NCI-H69 (cell line): ENCODE measurements around the gene PINK1.
"Not testable (repeated sequence)": the region's sequence is repeated elsewhere in the genome, so short reads cannot be mapped to it uniquely, and the experiment has no call there.

Source experiments
- DNase-seq: peaks from one replicate; lab custom pipeline; 2025; lab: John Stamatoyannopoulos, UW

The PINK1 gene

DNA sequence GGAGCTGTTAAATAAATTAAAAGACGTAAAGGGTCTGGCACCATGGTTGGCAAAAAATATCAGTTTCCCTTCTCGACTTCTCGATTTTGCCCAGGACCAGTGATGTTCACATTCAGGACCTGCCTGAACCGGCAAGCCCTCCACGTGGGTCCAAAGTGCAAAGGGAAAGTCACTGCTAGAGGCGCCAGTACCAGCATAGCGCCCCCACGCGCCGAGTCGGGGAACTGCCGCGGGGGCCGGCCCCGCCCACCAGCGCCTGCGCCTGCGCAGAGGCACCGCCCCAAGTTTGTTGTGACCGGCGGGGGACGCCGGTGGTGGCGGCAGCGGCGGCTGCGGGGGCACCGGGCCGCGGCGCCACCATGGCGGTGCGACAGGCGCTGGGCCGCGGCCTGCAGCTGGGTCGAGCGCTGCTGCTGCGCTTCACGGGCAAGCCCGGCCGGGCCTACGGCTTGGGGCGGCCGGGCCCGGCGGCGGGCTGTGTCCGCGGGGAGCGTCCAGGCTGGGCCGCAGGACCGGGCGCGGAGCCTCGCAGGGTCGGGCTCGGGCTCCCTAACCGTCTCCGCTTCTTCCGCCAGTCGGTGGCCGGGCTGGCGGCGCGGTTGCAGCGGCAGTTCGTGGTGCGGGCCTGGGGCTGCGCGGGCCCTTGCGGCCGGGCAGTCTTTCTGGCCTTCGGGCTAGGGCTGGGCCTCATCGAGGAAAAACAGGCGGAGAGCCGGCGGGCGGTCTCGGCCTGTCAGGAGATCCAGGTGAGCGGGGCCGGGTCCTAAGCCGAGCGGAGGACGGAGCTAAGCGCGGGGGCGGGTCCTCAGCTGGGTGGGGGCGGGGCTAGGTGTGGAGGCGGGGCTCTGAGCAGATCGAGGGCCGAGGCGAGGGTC lies at the start of gene PINK1:
Gene PINK1 (plus strand): TSS at position 269 of the 875 bp plus-strand sequence. CDS start 91 bp downstream, at position 360.
- DNase-seq, result peak; percentile 82

DNA sequence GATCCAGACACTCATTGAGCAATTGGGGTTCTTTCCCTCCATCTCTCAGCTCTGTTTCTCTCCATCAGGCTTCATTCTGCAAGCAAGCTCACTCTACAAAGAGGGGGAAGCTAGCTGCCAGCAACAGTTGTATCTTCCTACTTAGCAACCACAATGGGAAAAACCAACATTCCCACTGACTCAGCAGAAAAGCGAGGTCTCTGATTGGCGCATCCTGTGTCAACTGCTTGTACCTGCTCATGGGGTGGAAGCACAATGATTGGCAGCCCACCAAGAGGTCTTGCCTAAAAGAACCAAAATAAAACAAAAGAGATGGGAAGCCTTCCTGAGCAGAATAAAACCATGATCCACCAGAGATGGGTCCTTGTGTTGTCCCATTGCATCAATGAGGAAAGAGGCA lies 48.4 kb upstream of the PINK1 start:
- DNase-seq, result no peak

DNA sequence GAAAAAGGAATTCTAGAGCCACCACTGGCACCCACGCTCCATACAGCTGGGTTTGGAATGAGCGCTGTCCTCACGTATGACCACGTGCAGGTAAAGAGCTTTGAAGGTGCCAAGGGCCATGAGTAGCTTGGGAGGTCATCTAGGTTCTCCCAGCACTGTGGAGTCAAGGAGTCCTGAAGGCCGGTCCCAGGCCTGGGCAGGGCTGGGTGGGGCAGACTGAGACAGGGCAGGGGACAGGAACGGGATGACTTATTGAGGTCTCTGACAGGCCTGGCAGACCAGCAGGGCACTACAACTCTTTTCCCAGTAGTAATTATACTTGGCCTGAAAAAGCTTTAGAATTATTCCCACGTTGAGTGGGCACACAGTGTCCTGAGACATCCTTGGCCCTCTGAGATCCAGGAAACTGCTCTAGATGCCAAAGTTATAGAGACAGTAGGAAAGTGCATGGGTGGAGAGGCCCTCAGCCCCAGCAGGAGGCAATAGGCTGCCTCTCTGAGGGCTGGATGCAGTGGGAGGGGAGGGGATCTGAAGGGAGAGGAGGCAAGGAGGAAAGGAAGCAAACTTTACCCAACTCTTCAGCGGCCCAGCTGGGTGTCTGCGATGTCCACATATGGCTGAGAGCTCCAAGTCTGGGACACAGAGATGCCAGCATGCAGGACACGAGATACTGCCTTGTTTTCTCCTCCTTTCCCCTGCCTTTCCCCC lies 46.2 kb upstream of the PINK1 start:
- DNase-seq, result no peak

DNA sequence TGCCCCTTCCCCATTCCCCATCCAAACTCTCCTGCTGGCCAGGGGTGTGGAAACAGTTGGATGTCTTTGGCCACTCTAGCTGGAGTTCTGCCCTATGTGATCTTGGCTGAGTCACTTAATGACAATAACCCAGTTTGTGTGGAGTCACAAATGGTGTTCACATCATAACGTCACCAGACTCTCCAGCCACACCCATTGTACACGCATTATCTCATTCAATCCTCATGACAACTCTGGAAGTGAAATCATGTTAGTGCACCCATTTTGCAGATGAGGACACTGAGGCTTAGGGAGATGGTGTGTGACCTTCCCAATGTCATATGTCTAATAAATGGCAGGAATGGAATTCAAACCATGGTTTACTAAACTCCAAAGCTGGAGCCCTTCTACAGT lies 45.6 kb upstream of the PINK1 start:
- no peak for DNase-seq

DNA sequence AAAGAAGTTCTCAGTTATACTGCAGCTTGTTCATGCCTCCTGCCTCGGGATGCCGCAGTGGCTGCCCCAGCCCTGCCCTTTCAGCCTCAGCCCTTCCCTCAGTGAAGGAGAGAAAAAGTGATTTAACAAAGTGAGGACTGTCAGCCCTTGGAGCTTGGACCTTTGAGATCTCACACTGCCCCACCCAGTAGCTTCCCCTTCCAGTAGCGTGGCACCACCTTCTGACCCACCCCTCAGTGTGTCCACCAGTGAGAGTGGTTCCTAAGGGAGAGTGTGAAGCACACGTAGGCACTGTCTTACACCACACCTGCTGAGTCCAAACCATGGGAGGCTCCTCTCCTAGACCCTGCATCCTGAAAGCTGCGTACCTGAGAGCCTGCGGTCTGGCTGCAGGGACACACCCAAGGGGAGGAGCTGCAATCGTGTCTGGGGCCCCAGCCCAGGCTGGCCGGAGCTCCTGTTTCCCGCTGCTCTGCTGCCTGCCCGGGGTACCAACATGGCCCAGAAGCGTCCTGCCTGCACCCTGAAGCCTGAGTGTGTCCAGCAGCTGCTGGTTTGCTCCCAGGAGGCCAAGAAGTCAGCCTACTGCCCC lies 44.5 kb upstream of the PINK1 start, which contains the start of gene CDA:
Gene CDA (plus strand): TSS at position 464 of the 592 bp plus-strand sequence. CDS start 33 bp downstream, at position 497.
- peak; percentile 7 for DNase-seq

DNA sequence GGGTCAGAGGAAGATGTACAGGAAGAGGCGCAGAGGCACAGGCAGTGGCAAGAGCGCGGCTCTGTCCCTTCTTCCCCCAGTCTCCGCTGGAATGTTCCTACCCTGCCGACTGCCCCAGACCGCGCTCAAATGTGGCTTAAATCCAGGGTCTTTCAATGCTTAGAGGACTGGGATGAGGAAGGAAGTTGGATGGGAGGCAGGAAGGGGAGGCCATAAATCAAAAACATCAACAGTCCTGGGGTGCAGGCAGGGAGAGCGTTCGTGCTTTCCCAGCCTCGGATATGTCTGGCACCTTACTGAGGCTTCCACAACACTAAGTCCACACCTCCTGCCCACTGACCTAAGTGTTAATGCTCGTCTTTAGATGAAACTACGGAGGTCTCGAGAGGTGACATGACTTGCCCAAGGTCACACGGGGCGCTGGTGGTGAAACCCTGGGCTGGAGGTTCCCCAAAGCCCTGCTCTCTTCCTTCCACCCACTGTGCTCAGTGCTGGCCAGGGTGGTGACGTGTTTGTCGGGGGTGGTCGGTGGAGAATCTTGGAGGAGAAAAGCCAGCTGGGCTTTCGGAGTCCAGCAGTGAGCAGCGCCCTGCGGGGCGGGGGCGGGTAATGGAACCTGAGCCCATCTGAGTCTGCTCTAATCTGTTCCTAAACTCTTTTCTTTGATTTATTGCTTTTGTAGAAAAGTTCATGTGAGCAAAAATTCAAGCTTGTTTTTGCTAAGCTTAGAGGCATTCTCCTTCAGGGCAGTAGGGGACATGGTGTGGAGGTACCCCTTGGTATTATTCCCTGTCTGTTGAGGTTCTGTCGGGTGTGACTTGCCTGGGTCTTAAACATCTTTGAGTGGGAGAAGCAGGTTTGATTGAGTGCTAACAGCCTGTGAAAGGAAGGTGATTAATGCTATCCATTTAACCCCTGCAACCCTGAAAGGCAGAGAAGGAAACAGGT lies 43.7 kb upstream of the PINK1 start:
- no peak for DNase-seq

DNA sequence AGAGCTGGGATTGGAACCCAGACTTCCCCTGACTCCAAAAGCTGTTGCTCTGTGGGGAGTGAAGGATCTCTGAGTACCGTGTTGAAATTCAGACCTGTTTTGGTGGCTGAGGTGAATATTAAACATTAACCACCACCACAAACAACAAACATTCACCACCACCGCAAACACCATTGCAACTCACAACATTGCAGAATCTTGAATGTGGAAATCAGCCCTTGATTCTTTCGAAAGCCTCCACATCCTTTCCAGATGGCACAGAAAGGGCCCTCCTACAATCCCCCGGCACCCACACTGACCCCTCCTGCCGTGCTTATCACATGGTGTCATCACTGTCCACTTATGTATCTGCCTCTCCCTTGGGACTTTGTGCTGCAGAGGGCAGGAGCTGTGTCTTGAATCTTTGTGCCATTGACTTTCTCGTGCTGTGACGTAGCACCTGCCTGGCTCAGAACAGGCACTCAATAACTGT lies 42.9 kb upstream of the PINK1 start:
- no peak for DNase-seq

DNA sequence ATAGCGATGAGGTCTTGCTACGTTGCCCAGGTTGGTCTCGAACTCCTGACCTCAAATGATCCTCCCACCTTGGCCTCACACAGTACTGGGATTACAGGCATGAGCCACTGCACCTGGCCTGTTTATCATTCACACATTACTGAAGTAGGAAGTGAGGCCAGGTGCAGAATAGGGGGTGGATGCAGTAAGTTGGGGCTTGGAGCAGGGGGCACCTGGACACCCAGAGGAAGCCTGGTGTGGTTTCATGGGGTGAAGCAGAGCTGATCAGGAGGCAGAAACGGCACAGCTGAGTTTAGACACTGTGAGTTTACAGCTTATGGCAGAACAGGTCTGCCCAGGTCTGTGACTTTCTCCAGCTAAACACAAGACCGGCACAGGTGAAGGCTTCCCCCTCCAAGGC lies 39.5 kb upstream of the PINK1 start:
- no peak for DNase-seq

DNA sequence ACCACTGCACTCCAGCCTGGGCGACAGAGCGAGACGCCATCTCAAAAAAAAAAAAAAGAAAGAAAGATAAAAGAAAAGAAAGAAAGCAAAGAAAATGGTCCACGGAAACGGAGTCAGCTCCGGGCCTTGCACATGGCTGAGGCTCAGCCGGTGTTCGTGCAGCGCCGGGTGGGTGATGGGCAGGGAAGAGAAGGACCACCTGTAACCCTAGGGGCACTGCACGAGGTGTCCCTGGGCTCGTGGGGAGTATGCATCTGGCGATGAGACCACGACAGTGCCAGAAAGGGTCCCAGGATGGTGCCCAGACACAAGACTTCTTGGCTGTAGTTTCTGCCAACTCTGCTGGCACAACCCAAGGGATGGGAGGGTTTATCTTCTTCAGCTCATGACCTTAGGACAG lies 38.5 kb upstream of the PINK1 start:
- DNase-seq, result no peak

DNA sequence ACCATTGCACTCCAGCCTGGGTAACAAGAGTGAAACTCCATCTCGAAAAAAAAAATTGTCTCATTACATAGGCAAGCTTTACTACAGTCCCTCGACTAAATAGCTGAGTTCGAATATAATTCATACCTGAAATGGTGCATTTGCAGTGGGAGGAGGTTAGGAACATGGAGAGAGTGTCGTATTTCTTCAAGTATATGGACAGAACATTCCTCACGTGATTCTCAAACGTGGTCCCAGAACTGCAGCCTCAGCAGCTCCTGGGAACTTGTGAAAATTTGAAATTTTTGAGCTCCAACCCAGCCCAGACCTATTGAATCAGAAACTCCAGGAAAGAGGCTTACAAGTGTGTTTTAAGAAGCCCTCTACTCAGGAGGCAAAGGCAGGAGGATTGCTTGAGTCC lies 37.2 kb upstream of the PINK1 start:
- DNase-seq, result no peak

DNA sequence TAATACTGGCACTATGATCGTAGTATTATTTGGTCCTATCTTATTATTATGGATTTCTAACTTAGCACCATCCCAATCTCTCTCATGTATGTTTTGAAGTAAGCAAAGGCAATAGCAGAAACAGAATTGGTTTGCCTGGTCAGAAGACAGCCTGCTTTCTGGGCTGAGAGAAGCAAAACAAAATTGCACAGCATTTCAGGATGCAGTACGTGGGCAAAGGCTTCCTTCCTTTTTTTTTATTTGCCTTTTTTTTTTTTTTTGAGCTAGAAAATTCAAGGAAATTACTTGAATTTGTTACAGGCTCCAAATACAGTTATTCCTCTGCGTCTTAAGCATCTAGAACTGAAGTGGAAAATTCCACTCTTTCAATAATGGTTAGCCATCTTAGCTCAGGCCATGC lies 35.6 kb upstream of the PINK1 start:
- no peak for DNase-seq

DNA sequence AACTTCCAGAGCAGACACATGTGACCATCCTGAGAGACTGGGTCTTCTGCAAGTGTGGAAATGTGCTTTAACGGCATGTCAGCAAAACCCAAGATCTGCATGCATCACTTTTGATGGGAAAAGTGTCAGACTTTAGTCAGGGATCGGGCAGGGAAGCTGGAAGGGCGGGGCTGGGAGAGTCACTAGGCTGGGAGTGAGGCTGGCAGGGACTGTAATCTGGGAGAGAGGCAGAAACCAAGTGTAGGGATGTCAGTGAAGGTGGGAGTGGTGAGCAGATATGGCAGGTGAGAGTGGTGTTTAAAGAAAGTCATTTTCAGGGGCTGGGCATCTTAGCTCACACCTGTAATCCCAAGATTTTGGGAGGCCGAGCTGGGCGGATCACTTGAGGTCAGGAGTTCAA lies 33.1 kb upstream of the PINK1 start:
- no peak for DNase-seq

DNA sequence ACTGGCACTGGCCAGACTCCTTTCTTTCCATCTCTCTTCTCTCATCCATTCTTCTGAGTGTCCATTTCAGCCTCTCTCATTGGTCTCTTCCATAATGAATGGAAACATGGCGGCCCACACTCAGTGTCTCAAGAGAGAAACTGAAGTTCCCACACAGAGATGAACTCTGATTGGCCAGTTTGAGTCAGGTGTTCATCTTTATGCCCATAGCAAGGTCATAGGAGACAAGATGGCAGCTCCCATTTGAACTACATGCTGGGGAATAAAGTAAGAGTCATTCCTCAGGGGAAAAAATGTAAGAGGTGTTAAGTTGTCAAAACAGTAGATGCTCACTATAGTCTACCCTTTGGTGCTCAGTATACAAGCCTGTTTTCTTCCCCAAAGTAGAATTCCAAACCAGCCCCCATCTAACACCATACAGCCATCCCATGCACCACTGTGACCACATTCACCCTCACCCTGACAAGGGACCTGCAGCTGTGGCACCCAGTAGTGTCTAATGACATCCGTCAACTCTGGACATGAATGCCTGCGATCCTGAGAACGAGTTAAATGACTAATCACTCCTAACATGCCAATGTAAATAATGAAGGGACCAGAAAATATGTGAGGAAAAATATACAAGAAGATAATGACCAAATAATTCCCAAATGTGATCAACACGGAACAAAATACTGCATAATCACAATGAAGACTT lies 32.0 kb upstream of the PINK1 start:
- no peak for DNase-seq

DNA sequence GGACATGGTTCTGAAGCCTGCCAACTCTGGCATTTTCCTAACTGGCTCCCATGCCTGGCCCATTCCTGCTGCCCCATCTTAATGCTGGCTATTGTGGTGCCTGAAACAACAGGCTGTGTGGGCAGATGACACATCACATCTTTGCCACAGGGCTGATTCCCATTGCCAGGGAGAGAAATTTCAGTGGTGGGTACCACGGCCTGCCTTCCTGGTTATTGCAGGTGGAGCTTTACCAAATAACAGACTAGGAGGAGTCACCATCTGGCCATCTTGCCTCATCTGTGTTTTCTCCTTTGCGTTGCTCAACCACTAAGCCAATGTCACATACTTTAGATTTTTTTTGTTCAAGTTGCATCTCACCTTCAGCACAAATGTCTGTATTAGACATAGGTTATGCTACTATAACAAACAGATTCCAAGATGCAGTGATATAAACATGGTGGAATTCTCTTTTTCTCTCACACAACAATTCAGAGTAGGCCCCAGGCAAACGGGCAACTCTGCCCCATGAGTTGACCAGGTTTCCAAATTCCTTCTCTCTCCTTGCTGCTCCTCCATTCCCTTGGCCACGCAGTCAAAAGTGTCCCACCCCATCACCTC lies 30.3 kb upstream of the PINK1 start:
- DNase-seq, result no peak

DNA sequence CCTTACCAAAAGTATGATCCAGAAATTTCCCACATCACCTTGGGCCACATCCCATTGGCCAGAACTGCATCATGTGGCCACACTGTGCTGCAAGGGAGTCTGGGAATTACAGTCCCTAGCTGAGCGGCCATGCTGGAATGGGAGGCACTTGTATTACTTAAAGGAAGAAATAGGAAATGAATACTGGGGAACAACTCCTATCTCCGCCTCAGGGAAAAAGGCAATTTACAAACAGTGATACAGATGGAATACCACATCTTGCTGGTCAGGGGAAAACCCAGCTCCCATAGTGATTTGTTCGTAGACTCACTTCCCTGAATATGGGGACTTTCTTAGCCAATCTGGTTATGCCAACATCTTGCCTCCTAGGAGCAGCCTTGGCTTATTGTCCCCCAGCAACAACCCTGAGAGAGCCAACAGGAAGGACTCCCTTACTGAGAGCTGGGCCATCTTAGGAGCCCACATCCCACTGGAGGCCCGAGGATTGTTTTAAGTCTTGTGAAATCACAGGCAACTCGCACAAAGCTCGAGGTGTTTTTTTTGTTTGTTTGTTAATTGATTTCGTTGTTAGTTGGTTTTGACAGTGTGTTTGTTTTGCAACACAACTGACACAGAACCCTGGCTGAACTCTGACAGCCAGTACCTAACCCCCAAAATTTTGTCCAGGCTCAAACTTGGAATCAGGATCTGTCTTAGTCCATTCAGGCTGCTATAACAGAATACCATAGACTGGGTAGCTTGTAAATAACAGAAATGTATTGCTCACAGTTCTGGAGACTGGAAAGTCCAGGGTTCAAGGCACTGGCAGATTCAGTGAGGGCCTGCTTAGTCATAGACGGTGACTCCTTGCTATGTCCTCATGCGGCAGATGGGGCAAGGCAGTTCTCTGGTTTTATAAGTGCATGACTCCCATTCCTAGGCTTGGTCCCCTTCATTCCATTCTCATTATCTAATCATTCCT lies 29.5 kb upstream of the PINK1 start:
- DNase-seq, result no peak

DNA sequence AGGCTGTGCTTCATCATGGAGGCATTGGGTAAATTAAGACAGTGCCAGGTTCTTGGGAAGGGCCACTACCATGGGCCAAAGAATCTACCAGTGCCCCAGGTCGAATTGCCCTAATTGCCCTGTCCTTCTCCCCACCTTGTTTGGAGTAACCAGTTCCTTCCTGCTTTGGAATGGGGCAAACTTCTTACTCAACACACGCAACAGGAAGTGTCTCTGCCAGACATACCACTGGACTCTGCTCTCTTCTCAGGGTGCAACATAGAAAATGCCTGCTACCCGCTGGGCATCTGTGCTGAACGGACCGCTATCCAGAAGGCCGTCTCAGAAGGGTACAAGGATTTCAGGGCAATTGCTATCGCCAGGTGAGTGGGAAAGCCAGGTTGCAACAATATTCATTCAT lies 28.6 kb upstream of the PINK1 start:
- no peak for DNase-seq

DNA sequence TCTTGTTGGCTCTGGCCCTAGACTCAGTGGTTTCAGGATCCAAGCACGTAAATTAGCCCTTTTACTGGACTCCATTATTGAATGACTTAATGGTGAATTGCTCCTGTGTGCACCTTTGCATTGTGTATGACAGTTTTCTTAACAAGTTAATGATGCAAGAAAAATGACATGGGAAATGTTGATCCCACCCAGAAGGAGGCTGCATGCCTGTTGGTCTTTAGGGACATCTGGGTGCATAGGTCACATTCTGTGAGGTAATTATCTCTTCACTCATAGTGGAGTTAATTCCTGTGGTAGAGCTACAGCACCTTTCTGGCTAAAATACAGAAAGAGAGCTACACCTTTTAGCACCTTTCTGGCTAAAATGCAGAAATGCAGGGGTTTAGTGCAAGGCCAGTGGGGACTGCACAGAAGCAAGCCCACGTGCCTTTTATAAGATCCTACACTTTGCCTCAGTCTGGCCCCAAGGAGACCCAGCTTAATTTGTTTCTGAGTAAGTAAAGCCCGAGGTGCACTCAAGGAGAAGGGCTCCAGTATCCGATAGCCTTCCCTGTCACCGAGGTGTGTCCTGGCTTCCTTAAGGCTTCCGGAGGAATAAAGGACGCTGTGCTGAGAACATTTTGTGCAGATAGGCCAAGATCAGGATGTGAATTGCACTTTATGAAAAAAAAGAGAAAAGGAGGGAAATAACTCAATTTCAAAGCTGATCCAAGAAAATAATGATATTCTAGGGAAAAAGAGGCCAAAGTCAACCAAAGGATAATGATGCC lies 26.3 kb upstream of the PINK1 start:
- DNase-seq, result not testable (repeated sequence)

DNA sequence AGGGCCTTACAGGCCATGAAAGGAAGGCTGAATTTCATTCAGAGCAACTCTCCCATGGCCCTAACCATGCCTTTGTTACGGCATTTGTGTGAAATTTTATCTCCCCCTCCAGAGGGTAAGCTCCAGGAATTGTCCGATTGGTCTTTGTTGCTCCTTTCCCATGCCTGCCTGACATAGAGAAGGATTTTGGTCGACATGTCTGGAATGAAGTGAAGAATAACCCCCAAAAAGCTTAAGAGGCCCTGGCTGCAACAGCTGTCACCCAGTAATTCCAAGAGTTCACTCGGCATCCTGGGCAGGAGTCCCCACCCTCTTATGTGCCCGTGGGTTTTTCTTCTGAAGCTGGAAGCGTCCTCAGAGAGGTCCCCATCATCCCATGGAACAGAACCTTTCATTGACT lies 23.7 kb upstream of the PINK1 start:
- DNase-seq, result no peak

DNA sequence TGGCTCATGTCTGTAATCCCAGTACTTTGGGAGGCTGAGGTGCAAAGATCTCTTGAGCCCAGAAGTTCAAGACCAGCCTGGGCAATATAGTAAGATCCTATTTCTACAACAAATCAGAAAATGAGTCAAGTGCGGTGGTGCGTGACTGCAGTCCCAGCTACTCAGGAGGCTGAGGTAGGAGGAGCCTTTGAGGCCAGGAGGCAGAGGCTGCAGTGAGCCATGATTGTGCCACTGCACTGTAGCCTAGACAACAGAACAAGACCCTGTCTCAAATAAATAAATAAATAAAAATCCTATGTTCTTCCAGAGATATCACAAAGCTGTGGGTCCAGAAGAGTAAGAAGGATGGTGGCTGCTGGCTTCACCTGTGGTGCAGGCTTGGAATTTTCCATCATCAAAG lies 22.3 kb upstream of the PINK1 start:
- no peak for DNase-seq
